ENCODE results near the gene GPC6. TPM values are rescaled to one million over a fixed set of nuclear protein-coding genes. Genes with fewer than 3 reads are reported as not detected.

The GPC6 gene
- total RNA-seq, 1 donor from 2014 or later: not detected

DNA sequence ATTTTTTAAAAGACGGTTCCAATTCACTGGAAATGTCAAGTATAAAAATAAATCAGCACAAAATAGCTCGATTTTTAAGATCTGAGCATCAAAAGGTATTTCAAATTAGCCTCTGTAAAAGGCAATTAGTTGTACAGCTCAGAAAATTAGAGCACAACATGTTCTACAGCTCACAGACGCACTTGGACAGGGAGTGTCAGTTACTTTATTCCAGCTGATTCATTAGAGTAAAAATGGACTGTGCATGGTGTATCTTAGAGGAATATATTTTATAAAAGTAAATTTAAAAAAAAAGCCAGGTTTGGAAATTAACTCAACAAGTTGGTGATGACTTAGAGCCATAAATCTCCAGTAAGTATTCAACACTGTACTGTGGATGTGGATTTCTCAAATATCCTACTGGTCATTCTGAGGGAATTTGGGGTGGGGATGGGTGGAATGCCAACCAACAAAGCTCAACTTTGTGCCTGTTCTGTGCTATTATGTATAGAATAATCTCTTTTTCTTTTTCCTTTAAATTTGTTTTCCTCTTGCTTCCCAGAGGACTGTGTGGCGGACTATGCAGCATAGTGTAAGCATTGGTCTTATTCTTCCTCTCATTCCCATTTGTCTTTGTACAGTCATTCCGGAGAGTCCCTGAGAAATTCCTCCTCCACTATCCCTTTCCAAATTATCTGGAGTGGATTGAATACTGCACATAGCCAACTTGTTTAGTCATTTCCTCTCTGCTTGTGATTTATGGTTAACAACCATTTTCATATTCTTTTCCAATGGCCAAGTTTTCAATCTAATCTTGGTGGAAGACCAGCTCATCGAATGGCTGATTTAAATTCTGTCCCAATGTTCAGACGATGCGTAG is 1083.6 kb downstream of the GPC6 start:
- intact Hi-C loops (cut with micrococcal nuclease): no loop called here

DNA sequence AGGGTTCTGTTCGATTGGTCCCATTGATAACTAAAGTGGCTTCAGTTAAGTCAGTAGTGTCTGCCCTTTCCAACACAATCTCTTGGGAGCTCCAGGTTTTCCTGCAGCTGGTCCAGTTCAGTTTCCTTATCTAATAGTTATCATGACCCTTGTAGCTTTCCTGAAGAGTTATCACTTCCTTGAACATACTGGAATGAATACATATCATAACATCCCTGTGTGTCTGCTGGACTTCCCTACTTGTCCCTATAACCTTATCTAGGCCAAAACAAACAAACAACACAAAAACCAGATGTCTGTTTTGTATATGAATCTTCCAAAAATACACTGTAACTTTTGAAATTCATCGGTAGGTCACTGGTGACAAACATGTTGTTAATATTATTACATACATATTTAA is 1085.3 kb downstream of the GPC6 start:
- intact Hi-C loops (cut with micrococcal nuclease): no loop called here

DNA sequence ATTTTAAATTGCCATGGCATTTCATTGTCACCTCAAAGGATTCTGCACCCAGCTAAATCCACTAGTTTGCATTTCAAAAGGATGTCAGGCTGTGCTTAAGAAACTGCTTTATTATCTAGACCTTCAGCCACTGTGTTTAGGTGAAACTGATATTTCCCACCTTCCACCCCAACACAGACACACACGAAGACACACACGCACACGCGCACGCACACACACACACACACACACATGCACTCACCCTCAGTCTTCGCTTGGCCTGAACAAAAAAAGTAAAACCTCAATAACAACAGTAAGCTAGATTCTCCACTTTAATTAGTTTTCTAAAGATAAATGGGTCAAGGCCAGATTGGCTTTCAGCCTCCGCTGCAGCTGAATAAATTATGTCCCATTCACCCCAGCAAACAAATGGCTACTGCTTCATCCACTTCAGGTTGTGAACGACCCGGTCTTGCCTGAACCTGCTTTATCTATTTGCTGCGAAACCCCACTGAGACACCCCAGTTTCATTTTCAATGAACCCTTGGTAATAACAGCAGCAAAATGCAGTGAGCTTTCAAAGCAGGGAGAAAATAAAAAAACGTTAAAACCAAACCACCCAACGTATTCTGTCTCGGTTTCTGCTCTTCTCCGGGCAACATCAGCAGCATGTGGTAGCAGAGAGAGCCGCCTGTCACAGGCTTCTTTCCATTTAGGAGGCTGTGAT is 1086.1 kb downstream of the GPC6 start:
- intact Hi-C loops (cut with micrococcal nuclease): no loop called here

DNA sequence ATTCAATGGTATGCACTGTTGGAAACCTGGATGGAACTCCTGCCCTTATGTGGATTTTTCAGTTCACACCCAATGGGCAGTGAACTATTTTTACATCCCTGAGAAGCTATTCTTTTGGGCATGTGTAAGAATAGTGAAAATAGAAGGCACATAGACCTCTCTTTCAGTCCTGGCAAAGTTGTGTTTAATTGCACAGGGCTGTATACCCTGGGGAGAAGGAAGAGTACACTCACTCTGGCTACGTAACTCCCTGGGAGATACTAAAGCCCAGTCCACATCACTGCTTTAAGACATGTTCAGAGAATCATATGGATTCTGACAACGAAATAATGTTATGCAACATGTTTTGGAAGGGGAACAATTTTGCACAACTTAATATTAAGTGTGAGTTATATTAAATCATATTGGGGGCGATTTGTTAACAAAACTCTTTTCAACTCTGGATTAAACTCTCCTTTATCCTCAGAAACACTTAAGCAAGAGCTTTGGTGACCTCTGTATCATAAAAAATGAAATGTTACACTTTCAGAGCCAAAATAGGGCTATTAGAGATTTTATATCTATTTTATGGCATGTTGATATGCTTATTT is 1086.8 kb downstream of the GPC6 start:
- intact Hi-C loops (cut with micrococcal nuclease): no loop called here

DNA sequence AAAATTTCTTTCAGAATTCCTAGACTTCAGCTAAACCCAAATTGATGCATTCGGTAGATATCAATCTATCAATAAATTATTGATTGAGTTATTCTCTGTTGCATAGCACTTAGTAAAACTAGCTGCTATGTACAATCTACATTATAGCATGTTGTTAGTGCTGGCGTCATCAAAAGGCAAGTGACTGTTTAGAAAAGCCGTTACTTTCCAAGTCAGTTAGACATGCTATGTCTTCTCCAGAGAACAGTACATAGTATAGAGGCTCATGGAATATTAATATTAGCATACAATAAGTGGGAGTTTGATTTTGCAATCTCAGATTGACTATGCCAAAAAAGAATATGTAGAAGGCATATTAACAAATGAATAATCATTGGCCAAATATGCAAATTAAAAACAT is 1087.3 kb downstream of the GPC6 start:
- intact Hi-C loops (cut with micrococcal nuclease): no loop called here

DNA sequence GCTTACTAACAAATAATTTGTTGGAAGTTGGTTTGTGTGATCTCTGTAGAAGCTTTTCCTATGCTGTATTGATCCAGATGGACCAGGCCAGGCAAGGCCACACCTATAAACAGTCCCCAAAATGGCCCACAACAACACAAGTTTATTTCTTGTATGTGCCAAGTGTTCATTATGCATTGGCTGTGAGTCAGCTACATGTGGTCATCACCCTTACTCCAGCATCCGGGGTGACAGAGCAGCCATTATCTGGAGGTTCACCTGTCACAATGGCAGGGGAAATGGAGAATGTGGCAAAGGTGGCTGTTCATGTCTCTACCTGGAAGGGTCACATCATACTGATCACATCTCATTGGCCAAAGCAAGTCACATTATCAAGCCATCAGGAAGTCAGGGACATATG is 1088.6 kb downstream of the GPC6 start:
- intact Hi-C loops (cut with micrococcal nuclease): loop anchor here (5.0 kb wide), 1 partner anchor 302 kb away; no protein-coding TSS in a partner anchor

DNA sequence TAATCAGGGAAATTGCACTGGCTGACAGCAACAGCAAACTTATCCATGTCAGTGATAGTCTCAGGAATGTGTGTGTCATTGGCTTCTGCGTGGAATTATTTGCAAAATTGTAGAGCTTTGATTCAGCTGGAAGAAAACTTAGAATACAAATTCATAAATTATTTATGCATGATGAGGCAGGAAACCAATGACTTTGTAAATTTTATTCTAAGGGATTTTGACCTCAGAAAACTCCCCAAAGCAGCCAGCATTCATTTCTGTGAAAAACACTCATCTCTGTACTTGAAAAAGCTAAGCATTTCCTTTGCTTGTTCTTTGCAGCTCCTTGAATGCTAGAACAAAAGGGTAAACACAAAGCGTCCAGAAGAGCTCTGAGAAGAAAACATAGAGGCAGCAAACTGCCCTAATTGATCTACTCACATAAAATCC is 1090.5 kb downstream of the GPC6 start:
- intact Hi-C loops (cut with micrococcal nuclease): loop anchor here (1.0 to 5.0 kb wide), 2 partner anchors 10 to 300 kb away; no protein-coding TSS in a partner anchor

DNA sequence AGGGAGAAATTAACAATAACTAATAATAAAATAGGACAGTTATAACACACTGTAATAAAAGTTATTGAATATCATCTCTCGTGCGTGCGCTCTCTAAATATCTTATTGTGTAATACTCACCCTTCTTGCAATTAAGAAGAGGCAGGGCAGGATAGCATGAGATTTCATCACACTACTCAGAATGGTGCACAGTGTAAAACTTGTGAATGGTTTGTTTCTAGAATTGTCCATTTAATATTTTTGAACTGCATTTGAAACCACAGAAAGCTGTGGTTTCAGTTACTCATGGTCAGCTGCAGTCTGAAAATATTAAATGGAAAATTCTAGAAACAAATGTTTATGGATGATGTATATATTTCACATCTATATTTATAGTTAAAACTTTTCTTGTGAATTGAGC is 1091.8 kb downstream of the GPC6 start:
- intact Hi-C loops (cut with micrococcal nuclease): loop anchor here (5.0 kb wide), 1 partner anchor 299 kb away; no protein-coding TSS in a partner anchor

DNA sequence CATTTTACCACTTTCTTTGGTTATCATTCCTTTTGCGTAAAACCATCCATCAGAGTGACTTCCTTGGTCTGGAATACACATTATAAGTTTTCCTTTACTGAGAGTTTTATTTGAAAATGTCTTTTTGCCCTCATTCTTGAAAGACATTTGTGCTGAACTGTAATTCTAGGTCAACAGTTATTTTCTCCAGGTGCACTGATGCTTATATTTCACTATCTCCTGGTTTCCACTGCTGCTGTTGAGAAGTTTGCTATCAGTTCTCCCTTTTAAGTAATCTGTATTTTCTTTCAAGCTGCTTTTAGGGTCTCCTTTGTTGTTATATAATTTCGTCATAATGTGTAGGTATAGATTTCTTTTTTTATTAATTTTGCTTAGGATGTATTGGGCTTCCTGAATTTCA is 1092.9 kb downstream of the GPC6 start:
- intact Hi-C loops (cut with micrococcal nuclease): loop anchor here (5.0 kb wide), 1 partner anchor 298 kb away; no protein-coding TSS in a partner anchor

DNA sequence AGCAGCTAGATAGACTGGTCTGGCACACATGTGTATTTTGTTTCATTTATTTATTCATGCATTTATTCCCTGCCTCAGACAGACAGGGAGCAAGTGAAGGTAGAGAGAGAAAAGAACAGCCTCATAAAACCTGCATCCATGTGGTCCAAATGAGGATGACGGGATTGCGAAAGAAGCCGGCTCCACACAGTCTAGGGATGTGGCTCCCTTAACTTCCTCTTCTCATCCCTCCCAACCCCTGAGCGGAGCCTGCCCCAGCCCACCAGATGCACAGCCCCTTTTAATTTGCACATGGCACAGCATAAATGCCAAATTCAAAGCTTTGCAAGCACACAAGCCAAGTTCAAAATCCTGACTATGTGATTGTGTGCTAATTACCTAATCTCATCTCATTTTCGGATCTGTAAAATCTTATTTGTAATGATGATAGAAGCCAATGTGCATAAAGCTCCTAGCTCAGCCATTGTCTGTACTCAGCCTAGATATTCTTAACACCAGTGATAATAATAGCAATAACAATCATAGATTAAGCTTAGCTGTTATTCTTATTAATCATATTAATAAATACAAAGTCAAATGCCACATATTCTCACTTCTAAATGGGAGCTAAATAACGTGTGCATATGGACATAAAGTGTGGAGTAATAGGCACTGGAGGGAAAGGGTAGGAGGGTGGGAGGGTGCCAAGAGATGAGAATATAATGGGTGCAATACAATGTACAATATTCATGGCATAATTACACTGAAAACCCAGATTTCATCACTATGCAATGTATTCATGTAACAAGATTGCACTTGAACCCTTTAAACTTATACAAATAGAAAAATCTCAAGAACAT is 1096.5 kb downstream of the GPC6 start:
- intact Hi-C loops (cut with micrococcal nuclease): loop anchor here (2.0 to 5.0 kb wide), 7 partner anchors 22 to 1459 kb away; partner anchors contain the start of gene DNAJC3

DNA sequence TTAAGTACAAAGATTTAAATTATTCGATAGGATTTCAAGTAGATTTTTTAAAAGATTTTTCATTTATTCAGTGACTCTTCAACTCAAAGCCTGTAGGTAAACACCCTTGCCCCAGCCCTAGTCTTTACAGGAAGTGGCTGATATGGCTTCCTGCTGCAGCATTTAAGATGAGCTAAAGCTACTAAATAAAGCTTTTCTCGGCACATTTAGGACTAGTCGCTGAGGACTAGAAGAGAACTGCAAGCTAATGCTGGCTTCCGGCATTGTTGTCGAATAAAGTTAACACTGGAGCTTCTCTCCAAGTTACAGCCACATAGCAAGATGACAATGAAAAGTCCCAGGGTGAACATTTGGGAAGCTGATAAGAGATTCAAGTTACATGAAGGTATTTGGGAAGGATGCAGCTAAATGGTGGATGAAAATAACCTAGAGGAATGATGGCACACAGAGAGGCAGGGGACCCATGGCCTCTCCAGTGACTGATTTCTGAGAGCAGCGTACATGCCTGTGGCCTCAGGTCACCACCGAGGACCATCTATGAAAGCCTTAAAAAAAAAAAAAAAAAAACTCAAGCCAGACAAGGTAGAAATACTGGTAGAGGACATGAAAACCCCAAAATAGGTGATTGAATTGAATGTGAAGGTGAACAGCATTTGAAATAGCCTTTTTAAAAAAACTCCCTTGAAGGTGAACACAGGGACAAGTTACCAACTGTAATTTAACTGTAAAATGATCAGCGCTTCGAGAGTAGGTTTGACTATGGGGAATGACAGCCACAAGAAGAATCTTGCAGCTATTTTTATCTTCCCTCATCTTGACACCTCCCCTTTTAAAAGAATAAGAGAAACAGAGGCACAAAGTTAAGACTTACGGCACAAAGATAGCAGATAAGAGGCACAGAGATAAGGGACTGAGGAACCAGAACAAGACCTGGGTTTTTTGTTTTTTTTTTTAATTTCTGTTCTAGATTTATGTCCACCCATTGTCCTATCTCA is 1097.5 kb downstream of the GPC6 start:
- intact Hi-C loops (cut with micrococcal nuclease): loop anchor here (2.0 to 5.0 kb wide), 7 partner anchors 21 to 1458 kb away; partner anchors contain the start of gene DNAJC3

DNA sequence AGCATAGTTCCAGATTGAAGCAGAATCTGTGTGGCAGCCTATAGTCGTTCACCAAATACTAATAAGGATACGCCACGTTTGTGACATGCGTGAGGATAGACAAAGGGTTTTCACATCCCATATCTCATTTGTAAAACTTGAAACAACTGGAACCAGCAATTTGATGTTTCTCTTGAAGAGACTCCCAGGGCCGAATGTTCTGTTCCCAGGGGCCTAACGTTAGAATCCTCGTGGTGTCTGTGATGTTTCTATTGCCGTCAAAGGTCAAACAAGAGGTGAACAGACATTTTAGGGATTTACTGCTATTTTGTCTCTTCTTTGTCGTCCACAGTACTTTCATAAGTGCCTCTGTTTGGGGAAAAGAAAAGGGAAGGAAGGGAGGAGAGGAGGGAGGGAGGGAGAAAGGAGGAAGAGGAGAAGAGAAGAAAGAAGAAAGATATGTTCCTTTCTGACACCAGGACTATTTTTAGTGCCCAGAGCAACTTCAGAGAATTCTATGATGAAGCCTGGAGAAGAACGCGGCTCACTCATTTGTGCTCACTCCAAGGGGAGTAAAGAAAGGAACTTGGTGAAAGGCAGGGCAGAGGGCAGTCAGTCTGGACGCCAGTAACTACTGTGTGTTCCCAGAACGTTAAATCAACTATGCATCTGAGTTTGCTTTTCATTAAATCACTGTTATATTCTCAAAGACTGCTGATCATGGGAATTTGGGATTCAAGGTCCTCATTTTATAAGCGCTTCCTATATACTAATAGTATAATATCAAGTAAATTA is 1098.3 kb downstream of the GPC6 start:
- intact Hi-C loops (cut with micrococcal nuclease): loop anchor here (5.0 kb wide), 5 partner anchors 88 to 1457 kb away; partner anchors contain the start of gene DNAJC3

DNA sequence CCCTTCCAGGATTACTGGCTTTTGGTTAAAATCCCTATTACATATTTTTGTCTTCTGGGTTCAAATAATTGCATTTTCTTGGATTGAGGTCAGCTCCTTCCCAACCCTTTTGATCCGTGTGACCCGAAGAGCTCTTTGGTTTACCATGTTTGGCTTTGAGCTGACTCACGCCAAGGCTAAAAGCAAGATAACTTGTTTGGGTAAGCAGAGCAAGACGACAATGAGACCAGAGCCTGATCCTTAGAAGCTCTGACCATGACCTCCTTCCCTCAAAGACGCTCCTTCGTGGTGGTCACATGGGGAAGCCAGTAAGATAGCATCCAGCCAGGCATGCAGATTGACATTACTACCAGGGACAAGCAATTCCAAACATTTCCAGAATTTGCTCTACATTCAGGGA is 1099.0 kb downstream of the GPC6 start:
- intact Hi-C loops (cut with micrococcal nuclease): loop anchor here (2.0 to 5.0 kb wide), 3 partner anchors 88 to 271 kb away; partner anchors contain the start of gene TGDS

DNA sequence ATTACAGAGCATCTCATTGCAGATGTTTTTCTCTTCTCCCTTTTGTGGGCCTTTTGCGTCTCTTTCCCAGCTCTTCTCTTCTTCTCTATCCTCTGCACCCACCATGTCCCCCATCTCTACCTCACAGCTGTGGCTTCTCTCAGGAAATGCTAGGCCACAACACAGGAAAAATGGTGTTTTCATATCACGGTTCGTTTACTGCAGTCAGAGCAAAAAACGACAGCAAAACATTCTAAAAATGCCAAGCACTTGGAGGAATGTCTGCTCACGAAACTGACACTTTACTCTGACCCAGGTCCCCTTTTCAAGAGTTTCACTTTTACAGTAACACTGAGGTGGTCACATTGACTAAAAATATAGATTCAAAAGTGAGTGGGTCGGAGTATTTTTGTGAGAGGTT is 1100.7 kb downstream of the GPC6 start:
- intact Hi-C loops (cut with micrococcal nuclease): loop anchor here (1.0 to 5.0 kb wide), 4 partner anchors 10 to 269 kb away; partner anchors contain the start of gene TGDS

DNA sequence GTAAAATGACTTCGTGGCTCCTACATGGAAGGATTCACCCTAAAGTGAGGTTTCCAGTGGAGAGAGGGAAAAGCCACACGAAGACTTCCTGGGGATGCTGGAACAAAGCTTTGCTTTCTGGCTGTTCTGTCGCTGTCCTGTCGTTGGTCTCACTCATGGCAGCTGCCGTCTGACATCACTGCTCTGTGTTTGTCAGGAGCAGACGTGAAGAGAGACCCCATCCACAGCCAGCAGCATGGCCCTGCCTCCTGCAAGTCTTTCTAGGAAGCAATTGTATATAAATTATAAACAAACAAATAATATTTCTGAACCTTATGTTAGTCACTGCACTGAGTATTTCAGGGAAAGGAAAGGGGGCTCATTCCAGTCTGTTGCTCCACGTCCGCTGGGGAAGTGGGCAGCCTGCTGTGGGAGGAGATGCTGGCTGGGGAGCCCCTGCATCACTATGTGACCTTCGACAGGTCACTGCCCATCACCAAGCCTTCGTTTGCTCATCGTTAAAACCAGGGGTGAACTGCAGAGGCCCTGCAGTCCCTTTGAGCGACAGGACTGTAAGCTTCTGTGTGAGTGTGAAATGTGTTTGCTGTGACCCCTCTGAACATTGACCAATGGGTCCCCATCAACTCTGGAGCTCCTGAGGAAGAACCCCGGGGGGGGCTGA is 1101.9 kb downstream of the GPC6 start:
- intact Hi-C loops (cut with micrococcal nuclease): loop anchor here (5.0 kb wide), 2 partner anchors 91 to 104 kb away; no protein-coding TSS in a partner anchor

DNA sequence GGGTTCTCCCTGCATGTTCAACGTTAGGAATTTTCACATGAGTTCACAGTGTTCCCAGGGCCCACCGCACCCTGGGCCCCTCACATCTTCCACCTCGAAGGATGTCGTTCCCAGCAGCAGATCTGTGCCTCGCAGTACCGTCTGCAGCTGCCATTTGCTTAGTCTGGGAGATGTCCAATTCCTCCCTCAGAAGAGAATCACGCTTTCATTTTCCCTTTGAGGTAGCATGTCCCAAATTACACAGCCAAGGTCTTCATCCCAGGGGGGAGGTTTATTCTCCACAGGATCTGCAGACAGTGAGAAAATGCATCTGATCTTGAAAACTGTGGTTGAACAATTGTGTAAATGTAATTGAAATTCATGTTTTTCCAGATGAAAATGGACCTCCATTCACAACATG is 1102.7 kb downstream of the GPC6 start:
- intact Hi-C loops (cut with micrococcal nuclease): loop anchor here (5.0 kb wide), 2 partner anchors 92 to 103 kb away; no protein-coding TSS in a partner anchor

DNA sequence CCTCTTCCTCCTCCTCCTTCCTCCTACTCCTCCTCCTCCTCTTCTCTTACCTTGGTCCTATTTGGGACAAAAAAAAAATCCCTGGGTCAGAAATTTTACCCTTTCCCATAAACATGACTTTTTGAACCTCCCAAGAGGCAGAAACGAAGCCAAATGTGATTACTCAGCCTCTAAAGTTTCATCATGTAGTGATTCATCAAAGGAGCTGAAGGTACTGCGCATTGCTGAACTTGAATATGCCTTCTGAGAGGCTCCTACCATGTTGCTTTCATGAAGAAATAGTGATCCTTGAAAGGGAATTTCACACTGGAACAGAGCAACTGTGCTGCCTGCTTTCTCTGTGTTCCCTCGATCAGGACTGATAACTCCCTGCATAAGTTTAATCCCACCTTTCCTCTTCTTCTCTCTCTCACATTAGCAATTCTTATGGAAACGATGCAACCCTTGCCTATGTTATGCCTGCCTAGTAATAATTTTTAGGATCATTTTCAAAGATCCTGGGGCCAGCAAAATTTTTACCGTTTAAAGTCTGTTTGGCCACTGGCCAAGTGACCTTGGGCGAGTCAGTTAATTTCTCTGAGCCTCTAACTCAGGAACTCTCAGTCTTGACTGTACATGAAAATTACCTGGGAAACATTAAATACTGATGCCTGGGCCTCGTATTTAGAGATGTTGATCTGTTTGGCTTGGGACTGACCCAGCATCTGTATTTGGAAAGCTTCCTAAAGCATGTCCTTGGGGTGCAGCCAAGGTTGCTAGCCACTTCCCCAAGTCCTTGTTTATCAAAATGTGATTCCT is 1103.3 kb downstream of the GPC6 start:
- intact Hi-C loops (cut with micrococcal nuclease): loop anchor here (5.0 kb wide), 2 partner anchors 93 to 102 kb away; no protein-coding TSS in a partner anchor
